Effector memory CD8-positive, alpha-beta T cell (primary cell): ENCODE measurements around the gene SMLR1.
A peak's percentile ranks its signal among the peaks of the same experiment; 100 is the strongest.

Experiments
- ATAC-seq: fragments of 150-1000 bp; cut with Tn5 transposase; replicated peaks from 2 replicates; pipeline ENCODE4 v1.10.0; 2021; ENCODE audit warnings: mild to moderate bottlenecking, moderate library complexity
- DNase-seq, 3 experiments: peaks; one replicate each; pipeline ENCODE4 v3.0.0; 2021
- H3K27ac Mint-ChIP-seq, 2 donors: one replicate each; pipeline ENCODE4 v1.8.0; 2022; ENCODE audit warnings: mild to moderate bottlenecking in 2 of 2, mixed read lengths in 2 of 2, moderate library complexity in 2 of 2
- H3K27me3 Mint-ChIP-seq, 2 donors: one replicate each; pipeline ENCODE4 v1.8.0; 2022; ENCODE audit warnings: mixed read lengths in 2 of 2
- H3K36me3 Mint-ChIP-seq: one replicate; pipeline ENCODE4 v1.8.0; 2022; ENCODE audit warnings: mild to moderate bottlenecking, moderate library complexity, mixed read lengths; ENCODE audit not compliant: insufficient read depth
- H3K4me1 Mint-ChIP-seq, 2 donors: one replicate each; pipeline ENCODE4 v1.8.0; 2022; ENCODE audit warnings: low read depth in 2 of 2, mixed read lengths in 2 of 2
- H3K4me3 Mint-ChIP-seq, 2 donors: one replicate each; pipeline ENCODE4 v1.8.0; 2022; ENCODE audit warnings: mild to moderate bottlenecking in 2 of 2, mixed read lengths in 2 of 2, moderate library complexity in 2 of 2
- H3K9me3 Mint-ChIP-seq, 2 donors: one replicate each; pipeline ENCODE4 v1.8.0; 2022; ENCODE audit warnings: mixed read lengths in 2 of 2

SMLR1 gene

GRCh38 chr6:130870179-130870880 is 43.1 kb downstream of the SMLR1 start:
- peaks cover 0 to 4% of the 10 kb centered on the region in 2 donors for H3K4me1 Mint-ChIP-seq
- DNase-seq (no peak), ATAC-seq (no peak)
- no peak overlapping the region for H3K4me3 Mint-ChIP-seq
- H3K27me3 Mint-ChIP-seq: peaks cover 0 to 9% of the 10 kb centered on the region in 2 donors
- no peak overlapping the region for H3K27ac Mint-ChIP-seq
- no peaks in the 10 kb centered on the region for H3K36me3 Mint-ChIP-seq
- H3K9me3 Mint-ChIP-seq: no peaks in the 10 kb centered on the region

DNA sequence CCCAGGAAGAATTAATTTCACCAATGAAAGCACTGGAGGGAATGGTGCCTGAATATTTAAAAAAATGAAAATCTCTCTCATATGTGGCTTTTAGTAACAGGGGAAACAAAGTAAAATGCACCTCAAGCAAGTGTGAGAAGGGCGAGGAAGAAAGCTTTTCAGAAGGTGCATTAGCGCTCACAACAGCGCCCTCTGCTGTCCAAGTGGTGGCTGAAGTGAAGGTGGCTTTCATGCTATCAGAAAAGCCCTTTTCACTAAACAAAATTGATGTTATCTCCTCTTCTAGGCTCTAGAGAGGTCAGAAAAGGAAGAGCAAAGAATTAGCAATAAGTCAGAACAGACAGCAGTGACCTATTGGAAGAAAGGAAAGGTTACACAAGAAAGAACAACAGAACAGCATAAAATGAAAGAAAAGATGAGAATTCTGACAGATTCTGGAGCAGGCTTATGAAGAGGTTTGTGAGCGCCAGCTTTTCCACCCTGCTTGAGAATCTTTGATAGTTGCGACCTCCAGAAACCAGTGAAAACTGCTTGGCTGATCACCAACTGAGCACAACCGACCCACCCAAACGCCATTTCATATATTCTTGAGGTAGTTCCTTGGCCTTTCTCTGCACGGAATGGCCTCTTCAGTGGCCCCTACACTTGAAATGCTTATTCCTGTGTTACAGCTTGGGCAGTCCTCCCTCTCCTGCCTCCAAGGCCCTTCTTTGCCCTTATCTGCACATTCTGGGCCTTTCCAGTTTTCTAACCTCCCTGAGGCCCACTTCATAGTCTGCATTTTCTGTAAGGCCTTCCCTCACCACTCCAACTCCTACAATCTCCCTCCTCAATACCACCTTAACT is 45.3 kb downstream of the SMLR1 start:
- peaks cover 0 to 4% of the 10 kb centered on the region in 2 donors for H3K4me1 Mint-ChIP-seq
- peak; percentile 62 for ATAC-seq
- no peak overlapping the region for H3K4me3 Mint-ChIP-seq
- H3K27ac Mint-ChIP-seq: no peak overlapping the region
- no peaks in the 10 kb centered on the region for H3K9me3 Mint-ChIP-seq
- DNase-seq: peak; percentile 63 to 70 (median 65)
- H3K36me3 Mint-ChIP-seq: no peaks in the 10 kb centered on the region
- H3K27me3 Mint-ChIP-seq: peaks cover 0 to 9% of the 10 kb centered on the region in 2 donors

DNA sequence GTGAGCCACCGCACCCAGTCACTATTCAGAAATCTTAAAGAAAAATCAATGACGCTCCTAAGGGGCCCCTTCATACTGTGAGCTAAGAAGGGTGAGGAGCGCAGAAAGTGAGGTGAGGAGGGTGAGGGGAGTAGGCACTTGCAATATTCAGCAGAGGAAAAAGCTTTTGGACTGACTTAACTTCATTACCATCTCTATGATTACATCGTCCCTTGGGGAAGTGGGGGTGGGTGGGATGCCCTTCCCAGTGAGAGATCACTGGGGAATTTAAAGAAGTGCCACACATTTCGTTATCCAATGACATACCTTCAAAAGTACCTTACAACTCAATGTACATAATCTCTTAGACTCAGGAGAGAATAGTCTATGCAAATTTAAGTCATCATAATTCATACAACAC is 46.5 kb downstream of the SMLR1 start:
- DNase-seq: no peak
- no peak for ATAC-seq
- peaks cover 0 to 4% of the 10 kb centered on the region in 2 donors for H3K4me1 Mint-ChIP-seq
- H3K36me3 Mint-ChIP-seq: no peaks in the 10 kb centered on the region
- H3K27me3 Mint-ChIP-seq: peaks cover 0 to 9% of the 10 kb centered on the region in 2 donors
- H3K9me3 Mint-ChIP-seq: no peaks in the 10 kb centered on the region
- no peak overlapping the region for H3K4me3 Mint-ChIP-seq
- H3K27ac Mint-ChIP-seq: no peak overlapping the region

DNA sequence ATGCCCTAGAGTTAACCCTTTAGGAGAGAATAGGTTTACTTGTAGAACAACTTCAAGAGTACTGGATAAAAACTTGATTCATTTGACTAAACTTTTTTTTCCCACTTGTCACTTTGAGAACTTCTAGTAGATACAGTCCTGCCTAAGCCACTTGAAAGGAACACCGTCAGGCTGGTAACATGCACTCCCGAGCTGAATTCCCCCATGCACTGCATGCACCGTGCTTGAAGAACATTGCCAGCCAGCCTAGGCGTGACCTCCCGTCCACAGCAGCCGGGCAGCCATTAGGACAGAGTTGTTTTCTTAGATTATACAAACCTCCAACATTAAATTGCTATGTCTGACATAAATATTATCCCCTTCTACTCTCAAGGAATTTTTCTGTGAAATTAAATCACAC is 52.6 kb downstream of the SMLR1 start:
- Mint-ChIP-seq H3K27me3 (peaks cover 0 to 9% of the 10 kb centered on the region in 2 donors), H3K4me3 (no peak overlapping the region), H3K36me3 (no peaks in the 10 kb centered on the region), H3K9me3 (no peaks in the 10 kb centered on the region), H3K4me1 (no peaks in the 10 kb centered on the region), H3K27ac (no peak overlapping the region)
- DNase-seq (no peak), ATAC-seq (no peak)

DNA sequence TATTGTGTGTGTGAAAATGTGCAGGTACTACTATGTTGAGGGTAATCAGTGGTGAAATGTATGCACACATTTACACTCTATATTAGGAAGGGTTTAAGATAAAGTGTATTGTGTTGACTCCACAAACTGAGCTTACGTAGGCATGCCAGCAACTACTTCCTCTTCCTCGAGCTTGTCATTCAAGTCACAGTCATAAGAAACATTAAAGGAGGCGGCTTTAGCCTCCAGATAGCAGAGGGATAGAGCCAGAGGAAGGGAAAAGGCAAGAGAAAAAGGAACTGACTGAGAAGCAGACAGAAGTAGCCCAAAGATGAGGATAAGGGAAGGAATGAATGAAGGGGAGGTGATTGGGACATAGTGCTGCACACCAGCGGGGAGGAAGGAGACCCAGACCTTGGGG is 55.2 kb downstream of the SMLR1 start:
- Mint-ChIP-seq H3K27me3 (no peaks in the 10 kb centered on the region), H3K9me3 (no peaks in the 10 kb centered on the region), H3K36me3 (no peaks in the 10 kb centered on the region), H3K4me1 (no peaks in the 10 kb centered on the region), H3K4me3 (no peak overlapping the region), H3K27ac (no peak overlapping the region)
- ATAC-seq: no peak
- no peak for DNase-seq

DNA sequence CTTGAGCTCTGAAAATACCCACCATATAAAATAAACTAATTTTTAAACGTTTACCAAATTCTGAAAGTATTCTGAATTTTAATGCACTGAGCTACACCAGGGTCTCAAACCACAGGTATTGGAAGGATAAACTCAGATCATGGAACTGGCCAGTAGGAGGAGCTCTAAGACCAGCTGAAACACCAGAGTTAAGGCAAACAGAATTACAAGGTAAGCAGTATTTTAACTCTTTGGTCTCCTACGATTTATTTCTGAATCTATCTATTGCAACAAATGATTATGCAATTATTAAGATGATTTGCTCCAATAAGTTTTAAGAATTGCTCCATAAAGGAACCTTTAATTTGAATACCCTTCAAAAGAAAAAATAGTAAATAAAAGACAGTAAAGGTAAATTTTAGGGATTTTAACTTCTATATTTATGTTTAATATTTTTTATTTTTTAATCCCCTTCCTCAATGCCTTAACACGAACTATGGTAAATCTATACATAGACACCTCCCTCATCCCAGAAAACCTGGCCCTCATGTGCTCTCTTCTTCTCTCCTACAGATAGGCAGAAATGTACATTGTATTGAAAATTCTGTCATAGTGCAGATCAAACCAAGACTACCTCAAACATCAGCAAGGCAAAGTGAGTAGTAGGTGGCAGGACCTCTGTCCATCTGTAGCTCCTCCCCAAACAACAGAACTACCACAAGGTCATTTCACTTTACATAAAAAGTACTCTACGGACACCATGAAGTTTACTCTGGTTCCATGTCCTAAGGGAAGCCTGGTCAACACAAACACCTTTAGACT is 58.4 kb downstream of the SMLR1 start:
- peak; percentile 89 for ATAC-seq
- H3K27me3 Mint-ChIP-seq: no peaks in the 10 kb centered on the region
- no peak overlapping the region for H3K4me3 Mint-ChIP-seq
- no peak overlapping the region for H3K27ac Mint-ChIP-seq
- H3K9me3 Mint-ChIP-seq: no peaks in the 10 kb centered on the region
- peak; percentile 75 to 80 (median 75) for DNase-seq
- H3K36me3 Mint-ChIP-seq: no peaks in the 10 kb centered on the region
- no peaks in the 10 kb centered on the region for H3K4me1 Mint-ChIP-seq
